Tibial nerve (tissue), 4 donors: Measurements from ENCODE around the gene CLEC16A. TPM values are rescaled to one million over a fixed set of nuclear protein-coding genes. Genes with fewer than 3 reads are reported as not detected.

Source experiments
- DNase-seq, 2 donors: peaks; one replicate each; pipeline ENCODE4 v3.0.0-alpha.2; 2019; ENCODE audit warnings: low spot score in 2 of 2
- H3K27ac ChIP-seq, 4 donors: fragments of 200-600 bp; sonication (generic) in 3 of 4; one replicate each; pipeline ENCODE4 v1.5.1; 2017 to 2019; ENCODE audit warnings: mild to moderate bottlenecking in 1 of 4
- H3K27me3 ChIP-seq, 2 donors: fragments of 200-600 bp; sonication (generic) in 1 of 2; one replicate each; pipeline versions ENCODE4 v1.5.1 to v1.6.0; 2017 to 2019
- H3K36me3 ChIP-seq, 3 donors: fragments of 200-600 bp; sonication (generic); one replicate each; pipeline ENCODE4 v1.5.1; 2018 to 2019
- H3K4me1 ChIP-seq, 4 donors: fragments of 200-600 bp; sonication (generic) in 3 of 4; one replicate each; pipeline ENCODE4 v1.5.1; 2017 to 2019
- H3K4me3 ChIP-seq, 4 donors: fragments of 200-600 bp; sonication (generic) in 3 of 4; one replicate each; pipeline ENCODE4 v1.5.1; 2017 to 2019; ENCODE audit warnings: mild to moderate bottlenecking in 1 of 4, moderate library complexity in 1 of 4
- H3K9me3 ChIP-seq, 4 donors: fragments of 200-600 bp; sonication (generic) in 3 of 4; one replicate each; pipeline ENCODE4 v1.5.1; 2017 to 2019
- EP300 ChIP-seq, 2 donors: sonication (generic); formaldehyde crosslinking; IDR thresholded peaks; one replicate each; pipeline ENCODE4 v1.6.1; 2017; ENCODE audit warnings: antibody characterized with exemption in 2 of 2, mild to moderate bottlenecking in 1 of 2
- POLR2A ChIP-seq, 2 donors: fragments of 450-650 bp; IDR thresholded peaks; one replicate each; pipeline ENCODE4 v1.6.1; 2017; ENCODE audit warnings: antibody characterized with exemption in 2 of 2, mild to moderate bottlenecking in 2 of 2, moderate library complexity in 2 of 2
- WGBS, 2 donors: methylation state at CpG; one replicate each; pipeline ENCODE4 v1.1.5; 2018; 5-methylcytosine and 5-hydroxymethylcytosine counted together
- total RNA-seq, 4 donors: library from RNA; depleted of rRNA; stranded (reverse); fragments of >200 nt; gene quantifications; one replicate each; pipeline ENCODE4 v1.1.0, GENCODE V29; 2016
- TF ChIP-seq, protein P1 (sequence below), 5 experiments: fragments of 200-600 bp in 3 of 5; fragments of 450-650 bp in 2 of 5; sonication (generic) in 3 of 5; IDR thresholded peaks; one replicate each; pipeline ENCODE4 v1.5.1; 2016 to 2019; ENCODE audit warnings: antibody characterized with exemption in 5 of 5, mild to moderate bottlenecking in 3 of 5, moderate library complexity in 2 of 5

CLEC16A gene
- total RNA-seq, 4 donors from 2014 or later, result 37.4 to 70.2 (median 55.2) TPM

DNA sequence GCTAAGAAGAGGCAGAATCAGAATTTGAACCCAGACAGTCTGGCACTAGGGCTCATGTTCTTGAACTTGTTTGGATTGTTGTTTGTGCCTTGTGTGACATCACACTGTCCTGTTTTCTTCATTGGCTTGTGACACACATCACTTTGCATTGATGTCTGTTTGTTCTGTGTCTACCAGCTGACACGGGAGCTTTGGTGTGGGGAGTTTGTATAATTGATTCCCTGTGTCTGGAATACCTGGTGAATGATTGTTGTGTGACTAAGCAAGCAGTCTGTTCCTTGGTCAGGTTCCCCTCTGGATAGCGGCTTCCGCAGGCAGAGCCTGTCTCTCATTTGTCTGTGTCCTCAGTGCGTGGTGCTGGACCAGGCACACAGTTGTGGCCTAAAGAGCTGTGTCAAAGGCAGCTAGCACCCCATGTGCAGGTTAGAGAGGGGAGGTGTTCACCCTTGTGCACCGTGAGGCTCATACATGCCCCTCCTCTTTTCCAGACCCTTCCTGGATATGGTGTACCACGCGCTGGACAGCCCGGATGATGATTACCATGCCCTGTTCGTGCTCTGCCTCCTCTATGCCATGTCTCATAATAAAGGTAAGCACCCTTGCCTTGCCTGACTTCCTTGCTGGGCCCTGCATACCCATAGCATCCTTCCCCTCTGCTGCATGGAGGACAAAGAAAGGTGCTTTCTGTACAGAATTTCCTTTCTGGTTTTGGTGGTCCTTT is 80.1 kb downstream of the CLEC16A start:
- peaks cover 0 to 30% (median 2%) of the 10 kb centered on the region in 4 donors for H3K9me3 ChIP-seq
- no peak overlapping the region for H3K4me3 ChIP-seq
- H3K27me3 ChIP-seq, result no peaks in the 10 kb centered on the region
- WGBS, 2 donors, result 95% methylated on average over 9 of the region's 9 CpGs
- H3K4me1 ChIP-seq, result peaks cover 0 to 6% (median 0%) of the 10 kb centered on the region in 4 donors
- peaks cover 0 to 78% (median 23%) of the 10 kb centered on the region in 3 donors for H3K36me3 ChIP-seq
- no peak overlapping the region for H3K27ac ChIP-seq
- no peak for DNase-seq
- TF ChIP-seq, protein P1, sequence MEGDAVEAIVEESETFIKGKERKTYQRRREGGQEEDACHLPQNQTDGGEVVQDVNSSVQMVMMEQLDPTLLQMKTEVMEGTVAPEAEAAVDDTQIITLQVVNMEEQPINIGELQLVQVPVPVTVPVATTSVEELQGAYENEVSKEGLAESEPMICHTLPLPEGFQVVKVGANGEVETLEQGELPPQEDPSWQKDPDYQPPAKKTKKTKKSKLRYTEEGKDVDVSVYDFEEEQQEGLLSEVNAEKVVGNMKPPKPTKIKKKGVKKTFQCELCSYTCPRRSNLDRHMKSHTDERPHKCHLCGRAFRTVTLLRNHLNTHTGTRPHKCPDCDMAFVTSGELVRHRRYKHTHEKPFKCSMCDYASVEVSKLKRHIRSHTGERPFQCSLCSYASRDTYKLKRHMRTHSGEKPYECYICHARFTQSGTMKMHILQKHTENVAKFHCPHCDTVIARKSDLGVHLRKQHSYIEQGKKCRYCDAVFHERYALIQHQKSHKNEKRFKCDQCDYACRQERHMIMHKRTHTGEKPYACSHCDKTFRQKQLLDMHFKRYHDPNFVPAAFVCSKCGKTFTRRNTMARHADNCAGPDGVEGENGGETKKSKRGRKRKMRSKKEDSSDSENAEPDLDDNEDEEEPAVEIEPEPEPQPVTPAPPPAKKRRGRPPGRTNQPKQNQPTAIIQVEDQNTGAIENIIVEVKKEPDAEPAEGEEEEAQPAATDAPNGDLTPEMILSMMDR (IDR thresholded peaks at IDR 0.05), result no peak
- TF ChIP-seq EP300 (IDR thresholded peaks at IDR 0.05), result no peak

- peaks cover 0 to 30% (median 2%) of the 10 kb centered on the region in 4 donors for H3K9me3 ChIP-seq
- no peaks in the 10 kb centered on the region for H3K27me3 ChIP-seq
- peaks cover 0 to 6% (median 0%) of the 10 kb centered on the region in 4 donors for H3K4me1 ChIP-seq
- H3K36me3 ChIP-seq, result peaks cover 0 to 79% (median 23%) of the 10 kb centered on the region in 3 donors
- TF ChIP-seq, protein P1 (IDR thresholded peaks at IDR 0.05), result no peak
- TF ChIP-seq POLR2A (IDR thresholded peaks at IDR 0.05), result no peak
- no peak for TF ChIP-seq EP300 (IDR thresholded peaks at IDR 0.05)
- WGBS, 2 donors, result 89 to 99% methylated on average over 3 of the region's 3 CpGs
- no peak overlapping the region for H3K4me3 ChIP-seq
- H3K27ac ChIP-seq, result no peak overlapping the region
- no peak for DNase-seq
These were observed 80.8 kb downstream of the CLEC16A start for GRCh38 chr16:11025120-11025531.

DNA sequence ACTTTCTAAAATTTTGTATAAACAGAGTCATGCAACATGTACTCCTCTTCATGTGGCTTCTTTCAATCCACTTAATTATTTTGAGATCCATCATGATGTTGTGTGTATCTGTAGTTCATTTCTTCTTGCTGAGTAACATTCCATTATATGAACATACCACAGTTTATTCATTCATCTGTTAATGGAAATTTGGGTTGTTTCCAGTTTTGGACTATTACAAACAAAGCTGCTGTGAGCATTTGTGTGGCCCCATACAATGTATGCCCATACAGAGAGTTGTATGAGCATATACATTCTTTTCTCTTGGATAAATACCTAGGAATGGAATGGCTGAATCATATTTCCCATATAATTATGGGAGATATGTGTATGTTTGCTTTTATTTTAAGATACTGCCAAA is 85.6 kb downstream of the CLEC16A start:
- H3K36me3 ChIP-seq, result peaks cover 0 to 77% (median 18%) of the 10 kb centered on the region in 3 donors
- peaks cover 0 to 30% (median 2%) of the 10 kb centered on the region in 4 donors for H3K9me3 ChIP-seq
- no peak overlapping the region for H3K4me3 ChIP-seq
- no peaks in the 10 kb centered on the region for H3K27me3 ChIP-seq
- peaks cover 0 to 27% (median 0%) of the 10 kb centered on the region in 4 donors for H3K4me1 ChIP-seq
- TF ChIP-seq, protein P1 (IDR thresholded peaks at IDR 0.05), result no peak
- no peak for TF ChIP-seq POLR2A (IDR thresholded peaks at IDR 0.05)
- TF ChIP-seq EP300 (IDR thresholded peaks at IDR 0.05), result no peak
- no peak for DNase-seq
- no peak overlapping the region for H3K27ac ChIP-seq

- Histone ChIP-seq H3K27me3 (no peaks in the 10 kb centered on the region), H3K4me1 (peaks cover 0 to 29% (median 0%) of the 10 kb centered on the region in 4 donors), H3K4me3 (no peak overlapping the region), H3K9me3 (peaks cover 0 to 22% (median 0%) of the 10 kb centered on the region in 4 donors), H3K36me3 (peaks cover 0 to 77% (median 7%) of the 10 kb centered on the region in 3 donors), H3K27ac (no peak overlapping the region)
- WGBS, 2 donors, result 94 to 96% methylated on average over 6 to 7 of the region's 7 CpGs
- DNase-seq, result no peak
- TF ChIP-seq POLR2A (IDR thresholded peaks at IDR 0.05) (no peak), EP300 (IDR thresholded peaks at IDR 0.05) (no peak)
- TF ChIP-seq, protein P1 (IDR thresholded peaks at IDR 0.05), result no peak
These were observed 86.7 kb downstream of the CLEC16A start for GRCh38 chr16:11030990-11031510.
